Measurements from ENCODE around the gene PRDM4.

DNA sequence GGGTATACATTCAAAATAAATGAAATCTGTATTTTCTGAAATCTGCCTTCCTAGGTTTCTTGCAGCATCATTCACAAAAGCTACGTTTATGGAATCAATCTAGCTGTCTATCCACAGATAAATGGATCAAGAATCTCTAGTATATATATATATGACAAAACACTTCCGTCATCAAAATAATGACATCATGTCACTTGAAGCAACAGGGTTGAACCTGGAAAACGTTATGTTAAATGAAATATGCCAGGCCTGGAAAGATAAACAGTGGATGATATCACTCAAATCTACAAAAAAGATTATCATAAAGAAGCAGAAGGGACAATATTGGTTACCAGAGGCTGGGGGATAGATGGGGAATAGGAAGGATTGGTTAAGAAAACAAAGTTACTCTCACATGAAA, 42.2 kb upstream of the PRDM4 start:
- TF ChIP-seq, protein P1, sequence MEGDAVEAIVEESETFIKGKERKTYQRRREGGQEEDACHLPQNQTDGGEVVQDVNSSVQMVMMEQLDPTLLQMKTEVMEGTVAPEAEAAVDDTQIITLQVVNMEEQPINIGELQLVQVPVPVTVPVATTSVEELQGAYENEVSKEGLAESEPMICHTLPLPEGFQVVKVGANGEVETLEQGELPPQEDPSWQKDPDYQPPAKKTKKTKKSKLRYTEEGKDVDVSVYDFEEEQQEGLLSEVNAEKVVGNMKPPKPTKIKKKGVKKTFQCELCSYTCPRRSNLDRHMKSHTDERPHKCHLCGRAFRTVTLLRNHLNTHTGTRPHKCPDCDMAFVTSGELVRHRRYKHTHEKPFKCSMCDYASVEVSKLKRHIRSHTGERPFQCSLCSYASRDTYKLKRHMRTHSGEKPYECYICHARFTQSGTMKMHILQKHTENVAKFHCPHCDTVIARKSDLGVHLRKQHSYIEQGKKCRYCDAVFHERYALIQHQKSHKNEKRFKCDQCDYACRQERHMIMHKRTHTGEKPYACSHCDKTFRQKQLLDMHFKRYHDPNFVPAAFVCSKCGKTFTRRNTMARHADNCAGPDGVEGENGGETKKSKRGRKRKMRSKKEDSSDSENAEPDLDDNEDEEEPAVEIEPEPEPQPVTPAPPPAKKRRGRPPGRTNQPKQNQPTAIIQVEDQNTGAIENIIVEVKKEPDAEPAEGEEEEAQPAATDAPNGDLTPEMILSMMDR (IDR thresholded peaks at IDR 0.05; ENCODE audit: insufficient read depth, low read length) = no peak
- no peak for TF ChIP-seq GABPA (IDR thresholded peaks at IDR 0.05; ENCODE audit: low read depth)

All from HL-60 (cell line).